GM23248 (cell line): ENCODE measurements around the gene NINL. TPM values are rescaled to one million over a fixed set of nuclear protein-coding genes. Genes with fewer than 3 reads are reported as not detected.

Experiments used
- DNase-seq: peaks from one replicate; pipeline ENCODE4 v3.0.0-alpha.2; 2015
- H2AFZ ChIP-seq: fragments of 200-600 bp; sonication (generic); 2 replicates; pipeline ENCODE4 v1.6.1; 2016; ENCODE audit warnings: antibody characterized with exemption
- H3F3A ChIP-seq: fragments of 200-600 bp; sonication (generic); 2 replicates; pipeline ENCODE4 v1.6.1; 2016; ENCODE audit warnings: mild to moderate bottlenecking, antibody characterized with exemption, mixed run types; ENCODE audit not compliant: insufficient read depth
- H3K27ac ChIP-seq: fragments of 200-600 bp; sonication (generic); 2 replicates; pipeline ENCODE4 v1.5.1; 2016; ENCODE audit warnings: mild to moderate bottlenecking
- H3K27me3 ChIP-seq: fragments of 200-600 bp; sonication (generic); replicated peaks from 2 replicates; pipeline ENCODE4 v1.6.1; 2016; ENCODE audit warnings: mild to moderate bottlenecking; ENCODE audit not compliant: insufficient read depth
- H3K36me3 ChIP-seq: fragments of 200-600 bp; sonication (generic); 2 replicates; pipeline ENCODE4 v1.6.1; 2016; ENCODE audit warnings: low read depth, mild to moderate bottlenecking
- H3K4me1 ChIP-seq: fragments of 200-600 bp; sonication (generic); 2 replicates; pipeline ENCODE4 v1.6.1; 2016; ENCODE audit warnings: mild to moderate bottlenecking; ENCODE audit not compliant: insufficient read depth
- H3K4me2 ChIP-seq: fragments of 200-600 bp; sonication (generic); one replicate; pipeline ENCODE4 v1.6.1; 2016; ENCODE audit warnings: mild to moderate bottlenecking; ENCODE audit not compliant: unreplicated experiment
- H3K4me3 ChIP-seq: fragments of 200-600 bp; sonication (generic); 2 replicates; pipeline ENCODE4 v1.5.1; 2016; ENCODE audit warnings: mild to moderate bottlenecking
- H3K79me2 ChIP-seq: fragments of 200-600 bp; sonication (generic); 2 replicates; pipeline ENCODE4 v1.6.1; 2016; ENCODE audit warnings: mild to moderate bottlenecking; ENCODE audit not compliant: insufficient read depth
- H3K9ac ChIP-seq: fragments of 200-600 bp; sonication (generic); 2 replicates; pipeline ENCODE4 v1.6.1; 2016; ENCODE audit warnings: mild to moderate bottlenecking
- H3K9me2 ChIP-seq: fragments of 200-600 bp; sonication (generic); 2 replicates; pipeline ENCODE4 v1.6.1; 2016; ENCODE audit warnings: mixed run types, mild to moderate bottlenecking, moderate library complexity; ENCODE audit not compliant: insufficient read depth
- H3K9me3 ChIP-seq: fragments of 200-600 bp; sonication (generic); one replicate; pipeline ENCODE4 v1.6.1; 2017; ENCODE audit warnings: low read depth
- H4K20me1 ChIP-seq: fragments of 200-600 bp; sonication (generic); 2 replicates; pipeline ENCODE4 v1.6.0; 2016; ENCODE audit not compliant: insufficient read depth
- EZH2 ChIP-seq: fragments of 200-600 bp; sonication (generic); IDR thresholded peaks from 2 replicates; pipeline ENCODE4 v1.6.1; 2018; ENCODE audit warnings: antibody characterized with exemption, mild to moderate bottlenecking; ENCODE audit not compliant: insufficient read depth, poor library complexity, severe bottlenecking
- EZH2phosphoT487 ChIP-seq: fragments of 200-600 bp; sonication (generic); IDR thresholded peaks from 2 replicates; pipeline ENCODE4 v1.6.1; 2018; ENCODE audit warnings: antibody characterized with exemption, moderate library complexity, mild to moderate bottlenecking, low read depth; ENCODE audit not compliant: insufficient read depth
- WGBS, 2 experiments: methylation state at CpG; one replicate each; pipeline ENCODE4 v1.1.6; 2015 to 2017; ENCODE audit warnings: low lambda C conversion rate in 2 of 2, low coverage in 1 of 2; ENCODE audit errors: missing lambda C conversion rate in 2 of 2; 5-methylcytosine and 5-hydroxymethylcytosine counted together
- in situ Hi-C: fragments of 300-500 bp; cut with MboI; formaldehyde crosslinking; loops from 2 replicates; pipeline ENCODE4 v1.15.0; 2020
- polyA plus RNA-seq: library from polyadenylated mRNA; unstranded; fragments of >200 nt; fragmentation: Nextera tagmentation; extraction: Ambion mirVana; gene quantifications from 2 replicates; pipeline ENCODE4 v1.2.1, GENCODE V29; 2016
- total RNA-seq: library from RNA; depleted of rRNA; stranded (reverse); fragments of >200 nt; shearing (Covaris generic); gene quantifications from 2 replicates; pipeline ENCODE4 v1.2.3, GENCODE V29; 2014

The NINL gene
- total and polyA plus RNA-seq, 2 experiments from 2014 or later, result 1.9 to 3.4 TPM

GRCh38 chr20:25460566-25461280 lies 124.6 kb downstream of the NINL start:
- Histone ChIP-seq H4K20me1 (no peaks in the 10 kb centered on the region), H3F3A (no peaks in the 10 kb centered on the region), H3K4me3 (no peak overlapping the region), H3K4me1 (no peaks in the 10 kb centered on the region), H3K79me2 (no peaks in the 10 kb centered on the region), H3K9ac (no peak overlapping the region), H2AFZ (no peak overlapping the region), H3K4me2 (no peak overlapping the region), H3K27ac (no peak overlapping the region), H3K9me2 (no peaks in the 10 kb centered on the region), H3K36me3 (no peaks in the 10 kb centered on the region), H3K9me3 (no peaks in the 10 kb centered on the region), H3K27me3 (no peaks in the 10 kb centered on the region)
- WGBS, 2 experiments, result 89 to 97% methylated on average over 16 to 18 of the region's 19 CpGs
- in situ Hi-C loops, result no loop called here
- TF ChIP-seq EZH2 (no peak), EZH2phosphoT487 (no peak)
- DNase-seq, result no peak

GRCh38 chr20:25459916-25460535 lies 125.3 kb downstream of the NINL start:
- Histone ChIP-seq H3K9ac (no peak overlapping the region), H3K27me3 (no peaks in the 10 kb centered on the region), H3K9me2 (no peaks in the 10 kb centered on the region), H4K20me1 (no peaks in the 10 kb centered on the region), H2AFZ (no peak overlapping the region), H3K4me2 (no peak overlapping the region), H3K27ac (no peak overlapping the region), H3K4me1 (no peaks in the 10 kb centered on the region), H3K4me3 (no peak overlapping the region), H3K79me2 (no peaks in the 10 kb centered on the region), H3K9me3 (no peaks in the 10 kb centered on the region), H3K36me3 (no peaks in the 10 kb centered on the region), H3F3A (no peaks in the 10 kb centered on the region)
- in situ Hi-C loops, result no loop called here
- DNase-seq, result no peak
- TF ChIP-seq EZH2phosphoT487 (no peak), EZH2 (no peak)
- 79 to 85% methylated on average over 10 to 12 of the region's 12 CpGs for WGBS, 2 experiments

GRCh38 chr20:25459111-25459830 lies 126.1 kb downstream of the NINL start:
- WGBS, 2 experiments, result 84 to 91% methylated on average over 20 of the region's 20 CpGs
- Histone ChIP-seq H3K9ac (no peak overlapping the region), H4K20me1 (no peaks in the 10 kb centered on the region), H2AFZ (no peak overlapping the region), H3K4me3 (no peak overlapping the region), H3K79me2 (no peaks in the 10 kb centered on the region), H3K4me2 (no peak overlapping the region), H3K9me3 (no peaks in the 10 kb centered on the region), H3K27ac (no peak overlapping the region), H3K36me3 (no peaks in the 10 kb centered on the region), H3K9me2 (no peaks in the 10 kb centered on the region), H3K27me3 (no peaks in the 10 kb centered on the region), H3K4me1 (no peaks in the 10 kb centered on the region), H3F3A (no peaks in the 10 kb centered on the region)
- no peak for DNase-seq
- no peak for TF ChIP-seq EZH2phosphoT487
- no peak for TF ChIP-seq EZH2
- in situ Hi-C loops, result no loop called here

- H3K4me2 ChIP-seq, result no peak overlapping the region
- 94 to 95% methylated on average over 22 of the region's 22 CpGs for WGBS, 2 experiments
Observed at GRCh38 chr20:25457886-25458680, 127.2 kb downstream of the NINL start.

More at GRCh38 chr20:25457886-25458680, 127.2 kb downstream of the NINL start:
- Histone ChIP-seq H3K27ac (no peak overlapping the region), H3F3A (no peaks in the 10 kb centered on the region), H4K20me1 (no peaks in the 10 kb centered on the region), H3K9me2 (no peaks in the 10 kb centered on the region), H3K79me2 (no peaks in the 10 kb centered on the region), H3K27me3 (no peaks in the 10 kb centered on the region), H3K9me3 (no peaks in the 10 kb centered on the region), H3K36me3 (no peaks in the 10 kb centered on the region), H3K9ac (no peak overlapping the region), H3K4me1 (no peaks in the 10 kb centered on the region), H2AFZ (no peak overlapping the region), H3K4me3 (no peak overlapping the region)
- TF ChIP-seq EZH2phosphoT487 (no peak), EZH2 (no peak)
- in situ Hi-C loops, result no loop called here
- no peak for DNase-seq
